ENCODE measurements around the gene GPC6. TPM values are rescaled to one million over a fixed set of nuclear protein-coding genes. Genes with fewer than 3 reads are reported as not detected.
"Not testable (repeated sequence)": the region's sequence is repeated elsewhere in the genome, so short reads cannot be mapped to it uniquely, and the experiment has no call there.

GPC6 gene
- polyA plus RNA-seq, 1 of the 3 experiments (the other 2 are of a cell fraction) = 6.7 TPM

DNA sequence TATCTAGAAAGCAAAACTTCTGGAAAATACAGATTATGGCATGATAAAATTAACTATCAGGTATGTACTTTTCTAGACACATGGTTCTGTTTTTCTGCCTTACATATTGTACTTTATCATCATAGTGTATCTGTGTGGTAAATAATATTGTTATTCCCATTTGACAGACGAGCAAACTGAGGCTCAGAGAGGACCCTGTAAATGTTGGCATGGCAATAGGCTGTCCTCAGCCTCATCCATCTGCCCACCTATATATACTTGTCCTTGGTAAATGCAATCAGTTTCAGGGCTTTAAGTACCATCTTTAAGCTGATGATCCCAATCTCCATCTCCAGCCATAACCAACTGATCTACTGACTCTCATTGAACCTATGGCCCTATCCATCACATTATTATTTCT, 1074.9 kb downstream of the GPC6 start:
- Histone ChIP-seq H3K4me2 (no peak overlapping the region), H3K27ac (ENCODE audit: low read depth in 2 of 2, low read length in 1 of 2) (no peak overlapping the region), H3K79me2 (ENCODE audit: insufficient read depth) (no peaks in the 10 kb centered on the region), H3K9me2 (no peaks in the 10 kb centered on the region), H3K9ac (no peak overlapping the region), H3K4me3 (ENCODE audit: low read depth in 2 of 2, low read length in 1 of 2) (no peak overlapping the region), H4K20me1 (ENCODE audit: insufficient read depth) (no peaks in the 10 kb centered on the region), H3K27me3 (ENCODE audit: insufficient read depth) (no peaks in the 10 kb centered on the region), H3K9me3 (no peaks in the 10 kb centered on the region), H3F3A (replicated peaks; ENCODE audit: insufficient read depth) (peaks cover 11% of the 10 kb centered on the region), H3K4me1 (ENCODE audit: control insufficient read depth in 1 of 2, insufficient read depth in 2 of 2, low read depth in 1 of 2, low read length in 1 of 2) (peaks cover 0 to 16% of the 10 kb centered on the region in 2 experiments; a peak in 3 of 4 replicates), H2AFZ (ENCODE audit: low read depth) (no peak overlapping the region), H3K36me3 (replicated peaks in 1 of 2; ENCODE audit: control insufficient read depth in 1 of 2, insufficient read depth in 2 of 2, low read length in 1 of 2) (no peaks in the 10 kb centered on the region)
- POLR2A ChIA-PET = no interaction called here
- no peak for DNase-seq
- TF ChIP-seq MXI1 (IDR thresholded peaks at IDR 0.05; ENCODE audit: low read depth, low read length) (no peak), TEAD4 (IDR thresholded peaks at IDR 0.05; ENCODE audit: borderline replicate concordance, insufficient read depth) (no peak), EZH2phosphoT487 (IDR thresholded peaks at IDR 0.05; ENCODE audit: borderline replicate concordance, low read depth) (no peak), NRF1 (IDR thresholded peaks at IDR 0.05; ENCODE audit: low read depth, low read length) (no peak), RXRA (IDR thresholded peaks at IDR 0.05; ENCODE audit: borderline replicate concordance, low read depth) (no peak)
- TF ChIP-seq, protein P1, sequence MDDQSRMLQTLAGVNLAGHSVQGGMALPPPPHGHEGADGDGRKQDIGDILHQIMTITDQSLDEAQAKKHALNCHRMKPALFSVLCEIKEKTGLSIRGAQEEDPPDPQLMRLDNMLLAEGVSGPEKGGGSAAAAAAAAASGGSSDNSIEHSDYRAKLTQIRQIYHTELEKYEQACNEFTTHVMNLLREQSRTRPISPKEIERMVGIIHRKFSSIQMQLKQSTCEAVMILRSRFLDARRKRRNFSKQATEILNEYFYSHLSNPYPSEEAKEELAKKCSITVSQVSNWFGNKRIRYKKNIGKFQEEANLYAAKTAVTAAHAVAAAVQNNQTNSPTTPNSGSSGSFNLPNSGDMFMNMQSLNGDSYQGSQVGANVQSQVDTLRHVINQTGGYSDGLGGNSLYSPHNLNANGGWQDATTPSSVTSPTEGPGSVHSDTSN (IDR thresholded peaks at IDR 0.05) = no peak
- TF ChIP-seq, protein P2, sequence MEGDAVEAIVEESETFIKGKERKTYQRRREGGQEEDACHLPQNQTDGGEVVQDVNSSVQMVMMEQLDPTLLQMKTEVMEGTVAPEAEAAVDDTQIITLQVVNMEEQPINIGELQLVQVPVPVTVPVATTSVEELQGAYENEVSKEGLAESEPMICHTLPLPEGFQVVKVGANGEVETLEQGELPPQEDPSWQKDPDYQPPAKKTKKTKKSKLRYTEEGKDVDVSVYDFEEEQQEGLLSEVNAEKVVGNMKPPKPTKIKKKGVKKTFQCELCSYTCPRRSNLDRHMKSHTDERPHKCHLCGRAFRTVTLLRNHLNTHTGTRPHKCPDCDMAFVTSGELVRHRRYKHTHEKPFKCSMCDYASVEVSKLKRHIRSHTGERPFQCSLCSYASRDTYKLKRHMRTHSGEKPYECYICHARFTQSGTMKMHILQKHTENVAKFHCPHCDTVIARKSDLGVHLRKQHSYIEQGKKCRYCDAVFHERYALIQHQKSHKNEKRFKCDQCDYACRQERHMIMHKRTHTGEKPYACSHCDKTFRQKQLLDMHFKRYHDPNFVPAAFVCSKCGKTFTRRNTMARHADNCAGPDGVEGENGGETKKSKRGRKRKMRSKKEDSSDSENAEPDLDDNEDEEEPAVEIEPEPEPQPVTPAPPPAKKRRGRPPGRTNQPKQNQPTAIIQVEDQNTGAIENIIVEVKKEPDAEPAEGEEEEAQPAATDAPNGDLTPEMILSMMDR (IDR thresholded peaks at IDR 0.05) = no peak
- 74% methylated on average over 1 of the region's 1 CpG for WGBS (ENCODE audit: low lambda C conversion rate)
- CTCF ChIA-PET = no interaction called here

DNA sequence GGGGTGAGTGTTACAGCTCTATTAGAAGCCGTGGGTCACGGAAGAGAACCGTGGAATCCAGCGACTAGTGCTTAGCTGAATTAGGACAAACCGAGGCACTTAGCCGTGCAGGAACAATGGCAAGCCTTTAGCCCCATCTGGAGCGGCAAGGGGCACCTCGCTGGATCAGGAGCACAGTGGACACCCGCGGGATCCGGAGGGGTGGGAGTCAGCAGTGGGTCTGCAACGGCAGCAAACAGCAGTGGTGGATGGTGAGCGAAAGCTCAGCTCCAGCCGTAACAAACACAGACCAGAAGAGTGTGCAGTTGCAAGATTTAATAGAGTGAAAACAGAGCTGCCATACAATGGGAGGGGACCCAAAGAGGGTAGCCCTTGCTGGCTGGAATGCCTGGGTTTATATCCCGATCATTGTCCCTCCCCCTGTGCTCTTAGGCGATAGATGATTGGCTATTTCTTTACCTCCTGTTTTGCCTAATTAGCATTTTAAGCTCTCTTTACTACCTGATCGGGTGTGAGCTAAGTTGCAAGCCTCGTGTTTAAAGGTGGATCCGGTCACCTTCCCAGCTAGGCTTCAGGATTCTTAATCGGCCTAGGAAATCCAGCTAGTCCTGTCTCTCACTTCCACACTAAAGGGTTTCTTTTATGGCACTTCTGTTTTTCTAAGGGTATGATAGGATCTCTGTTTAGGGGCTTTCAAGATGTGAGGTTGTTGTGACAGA, 1076.4 kb downstream of the GPC6 start:
- H2AFZ ChIP-seq (ENCODE audit: low read depth); H3K9me3 ChIP-seq; DNase-seq; H3K9me2 ChIP-seq; H3K79me2 ChIP-seq (ENCODE audit: insufficient read depth); H3K27ac ChIP-seq (ENCODE audit: low read depth in 2 of 2, low read length in 1 of 2); H3K9ac ChIP-seq; H4K20me1 ChIP-seq (ENCODE audit: insufficient read depth); H3K27me3 ChIP-seq (ENCODE audit: insufficient read depth); H3K4me3 ChIP-seq (ENCODE audit: low read depth in 2 of 2, low read length in 1 of 2); H3K4me2 ChIP-seq; H3K36me3 ChIP-seq (replicated peaks in 1 of 2; ENCODE audit: control insufficient read depth in 1 of 2, insufficient read depth in 2 of 2, low read length in 1 of 2); POLR2A ChIA-PET: not testable (repeated sequence)
- peaks cover 0 to 20% of the 10 kb centered on the region in 2 experiments; a peak in 3 of 4 replicates for H3K4me1 ChIP-seq (ENCODE audit: control insufficient read depth in 1 of 2, insufficient read depth in 2 of 2, low read depth in 1 of 2, low read length in 1 of 2)
- WGBS (ENCODE audit: low lambda C conversion rate) = 90% methylated on average over 19 of the region's 20 CpGs
- peaks cover 14% of the 10 kb centered on the region for H3F3A ChIP-seq (replicated peaks; ENCODE audit: insufficient read depth)
- CTCF ChIA-PET = interaction anchor here (0.8 kb wide), 1 partner anchor 20 kb away, joined by 3 read pairs; no protein-coding TSS in a partner anchor
